H9 (cell line): ENCODE results near the gene TSPAN18. TPM values are rescaled to one million over a fixed set of nuclear protein-coding genes. Genes with fewer than 3 reads are reported as not detected.

ENCODE experiments used
- DNase-seq: peaks from one replicate; pipeline ENCODE4 v3.0.0-alpha.2; 2017
- H2AFZ ChIP-seq: one replicate; pipeline ENCODE4 v1.6.1; 2013; ENCODE audit warnings: mild to moderate bottlenecking, low read length, control low read depth, moderate library complexity
- H2AK5ac ChIP-seq: 2 replicates; pipeline ENCODE4 v1.6.1; 2013; ENCODE audit warnings: low read length, control low read depth, mixed read lengths; ENCODE audit not compliant: insufficient read length
- H2BK120ac ChIP-seq: one replicate; pipeline ENCODE4 v1.6.1; 2013; ENCODE audit warnings: low read depth, mild to moderate bottlenecking, low read length, control low read depth, inconsistent platforms; ENCODE audit not compliant: poor library complexity, severe bottlenecking
- H2BK12ac ChIP-seq: 2 replicates; pipeline ENCODE4 v1.6.1; 2013; ENCODE audit warnings: low read length, control low read depth, mixed read lengths, low read depth; ENCODE audit not compliant: insufficient read length
- H2BK15ac ChIP-seq: 2 replicates; pipeline ENCODE4 v1.6.1; 2013; ENCODE audit warnings: low read depth, low read length, control low read depth
- H2BK20ac ChIP-seq: one replicate; pipeline ENCODE4 v1.6.1; 2013; ENCODE audit warnings: low read depth, mild to moderate bottlenecking, low read length, control low read depth, inconsistent platforms; ENCODE audit not compliant: poor library complexity, severe bottlenecking
- H2BK5ac ChIP-seq: 2 replicates; pipeline ENCODE4 v1.6.1; 2013; ENCODE audit warnings: low read length, control low read depth, mixed read lengths; ENCODE audit not compliant: insufficient read length
- H3K14ac ChIP-seq: 2 replicates; pipeline ENCODE4 v1.6.1; 2013; ENCODE audit warnings: low read length, control low read depth; ENCODE audit not compliant: insufficient read depth
- H3K18ac ChIP-seq: 2 replicates; pipeline ENCODE4 v1.6.1; 2013; ENCODE audit warnings: low read depth, mild to moderate bottlenecking, mixed read lengths, low read length, control low read depth; ENCODE audit not compliant: insufficient read length
- H3K23ac ChIP-seq: 2 replicates; pipeline ENCODE4 v1.6.1; 2013; ENCODE audit warnings: low read length, control low read depth, mixed read lengths, low read depth; ENCODE audit not compliant: insufficient read length
- H3K23me2 ChIP-seq: 2 replicates; pipeline ENCODE4 v1.6.1; 2013; ENCODE audit warnings: low read depth, mild to moderate bottlenecking, mixed read lengths, low read length, control low read depth; ENCODE audit not compliant: insufficient read length, poor library complexity, severe bottlenecking
- H3K27ac ChIP-seq: 2 replicates; pipeline ENCODE4 v1.5.1; 2013; ENCODE audit warnings: low read length, control low read depth, mixed read lengths, low read depth; ENCODE audit not compliant: insufficient read length
- H3K27me3 ChIP-seq: 2 replicates; pipeline ENCODE4 v1.6.1; 2013; ENCODE audit warnings: low read length, control low read depth, inconsistent platforms; ENCODE audit not compliant: insufficient read depth
- H3K4ac ChIP-seq: 2 replicates; pipeline ENCODE4 v1.6.1; 2013; ENCODE audit warnings: low read depth, mild to moderate bottlenecking, control low read depth, inconsistent platforms, low read length, moderate library complexity
- H3K4me1 ChIP-seq: 2 replicates; pipeline ENCODE4 v1.6.1; 2013; ENCODE audit warnings: low read length, control low read depth, inconsistent platforms; ENCODE audit not compliant: insufficient read depth
- H3K4me2 ChIP-seq: 2 replicates; pipeline ENCODE4 v1.6.1; 2013; ENCODE audit warnings: low read length, control low read depth, mixed read lengths; ENCODE audit not compliant: insufficient read length, insufficient read depth
- H3K56ac ChIP-seq: 2 replicates; pipeline ENCODE4 v1.6.1; 2013; ENCODE audit warnings: low read depth, mild to moderate bottlenecking, mixed read lengths, low read length, control low read depth; ENCODE audit not compliant: insufficient read length
- H3K79me1 ChIP-seq: 2 replicates; pipeline ENCODE4 v1.6.1; 2013; ENCODE audit warnings: low read depth, mild to moderate bottlenecking, moderate library complexity, low read length, control low read depth, inconsistent platforms; ENCODE audit not compliant: insufficient read depth, poor library complexity, severe bottlenecking
- H3K79me2 ChIP-seq: 2 replicates; pipeline ENCODE4 v1.6.1; 2013; ENCODE audit warnings: low read length, control low read depth, inconsistent platforms; ENCODE audit not compliant: insufficient read depth
- H3K9ac ChIP-seq: 2 replicates; pipeline ENCODE4 v1.6.1; 2013; ENCODE audit warnings: low read length, control low read depth, mixed read lengths; ENCODE audit not compliant: insufficient read length; ENCODE audit errors: extremely low read depth
- H3K9me3 ChIP-seq: one replicate; pipeline ENCODE4 v1.6.1; 2013; ENCODE audit warnings: low read depth, low read length, inconsistent platforms; ENCODE audit not compliant: control insufficient read depth
- H3T11ph ChIP-seq: one replicate; pipeline ENCODE4 v1.6.1; 2013; ENCODE audit warnings: mild to moderate bottlenecking, low read length, control low read depth, inconsistent platforms
- H4K20me1 ChIP-seq: one replicate; pipeline ENCODE4 v1.6.1; 2013; ENCODE audit not compliant: control insufficient read depth, insufficient read length, insufficient read depth
- H4K5ac ChIP-seq: 2 replicates; pipeline ENCODE4 v1.6.1; 2013; ENCODE audit warnings: low read depth, mild to moderate bottlenecking, mixed read lengths, low read length, control low read depth; ENCODE audit not compliant: insufficient read length
- H4K8ac ChIP-seq: replicated peaks from 2 replicates; pipeline ENCODE4 v1.6.1; 2013; ENCODE audit warnings: low read length, control low read depth, mixed read lengths, low read depth; ENCODE audit not compliant: insufficient read length
- H4K91ac ChIP-seq: 2 replicates; pipeline ENCODE4 v1.6.1; 2013; ENCODE audit warnings: low read depth, mild to moderate bottlenecking, moderate library complexity, mixed read lengths, low read length, control low read depth; ENCODE audit not compliant: insufficient read length
- H3K27ac Mint-ChIP-seq, 3 experiments: 2 replicates in 2 of 3; 3 replicates in 1 of 3; pipeline ENCODE4 v1.8.0; 2020 to 2021; ENCODE audit warnings: mixed read lengths in 3 of 3, mild to moderate bottlenecking in 1 of 3, moderate library complexity in 1 of 3
- H3K27me3 Mint-ChIP-seq: 2 replicates; pipeline ENCODE4 v1.8.0; 2021; ENCODE audit warnings: low read depth, mild to moderate bottlenecking, moderate library complexity, mixed read lengths
- H3K36me3 Mint-ChIP-seq, 3 experiments: 2 replicates in 2 of 3; 3 replicates in 1 of 3; pipeline ENCODE4 v1.8.0; 2020 to 2021; ENCODE audit warnings: low read depth in 3 of 3, mixed read lengths in 3 of 3; ENCODE audit not compliant: insufficient read depth in 1 of 3
- H3K4me1 Mint-ChIP-seq, 2 experiments: 2 replicates each; pipeline ENCODE4 v1.8.0; 2020; ENCODE audit warnings: mixed read lengths in 2 of 2
- H3K4me3 Mint-ChIP-seq, 2 experiments: 2 replicates in 1 of 2; 3 replicates in 1 of 2; pipeline ENCODE4 v1.8.0; 2020 to 2021; ENCODE audit warnings: mild to moderate bottlenecking in 2 of 2, mixed read lengths in 2 of 2, moderate library complexity in 1 of 2
- H3K9me3 Mint-ChIP-seq, 2 experiments: 2 replicates in 1 of 2; 3 replicates in 1 of 2; pipeline ENCODE4 v1.8.0; 2020; ENCODE audit warnings: mild to moderate bottlenecking in 2 of 2, mixed read lengths in 2 of 2, moderate library complexity in 1 of 2
- WGBS: extraction: QIAGEN DNeasy Blood & Tissue Kit; methylation state at CpG from one replicate; pipeline ENCODE4 v1.1.7; 2013; ENCODE audit warnings: missing lambda C conversion rate, low lambda C conversion rate, mixed read lengths; ENCODE audit not compliant: insufficient read length; ENCODE audit errors: extremely low coverage; 5-methylcytosine and 5-hydroxymethylcytosine counted together
- total RNA-seq: library from RNA; stranded (reverse); gene quantifications from 2 replicates; pipeline ENCODE4 v1.2.1, GENCODE V29; 2021
- TF ChIP-seq, protein P1 (sequence below): fragments of 200-600 bp; sonication (generic); conservative IDR thresholded peaks from 3 replicates; pipeline ENCODE4 v1.8.0; 2021; ENCODE audit warnings: antibody characterized with exemption, mild to moderate bottlenecking

The TSPAN18 gene
- total RNA-seq, 1 experiment from 2014 or later = 25.3 TPM

DNA sequence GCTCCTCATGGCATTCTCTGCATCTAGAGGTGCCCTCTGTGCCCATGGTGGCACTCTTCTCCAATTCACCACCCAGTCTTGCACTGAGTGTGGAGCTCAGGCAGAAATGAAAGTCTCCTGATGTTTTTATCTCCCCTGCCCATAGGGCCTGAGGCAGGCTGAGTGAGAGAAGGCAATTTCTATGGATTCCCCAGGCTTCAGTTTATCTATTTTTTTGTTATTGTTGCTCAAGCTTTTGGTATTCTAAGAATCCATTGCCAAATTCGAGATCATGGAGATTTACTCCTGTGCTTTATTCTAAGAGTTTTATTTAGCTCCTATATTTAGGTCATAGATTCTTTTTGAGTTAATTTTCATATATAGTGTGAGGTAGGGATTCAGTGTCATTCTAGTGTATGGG lies 40.7 kb downstream of the TSPAN18 start:
- Histone ChIP-seq H3K4me1 (peaks cover 2% of the 10 kb centered on the region; the same call in 1 of the 2 replicates), H4K20me1 (no peaks in the 10 kb centered on the region), H2AFZ (no peak overlapping the region), H3K9ac (no peak overlapping the region), H4K91ac (no peak overlapping the region), H2BK120ac (no peak overlapping the region), H2BK12ac (no peak overlapping the region), H3K79me1 (no peaks in the 10 kb centered on the region), H4K5ac (no peak overlapping the region), H2BK15ac (no peak overlapping the region), H3K23me2 (no peaks in the 10 kb centered on the region), H4K8ac (no peak overlapping the region), H2BK5ac (no peak overlapping the region), H3K56ac (no peak overlapping the region), H3K4ac (no peak overlapping the region), H3K14ac (no peak overlapping the region), H3K23ac (no peak overlapping the region), H3T11ph (no peak overlapping the region), H2AK5ac (no peak overlapping the region), H3K27me3 (no peaks in the 10 kb centered on the region), H3K9me3 (no peaks in the 10 kb centered on the region), H3K79me2 (no peaks in the 10 kb centered on the region), H3K27ac (no peak overlapping the region), H3K4me2 (no peak overlapping the region), H2BK20ac (no peak overlapping the region), H3K18ac (no peak overlapping the region)
- peaks cover 9 to 14% of the 10 kb centered on the region in 2 experiments; a peak in 4 of 5 replicates for H3K9me3 Mint-ChIP-seq
- TF ChIP-seq, protein P1, sequence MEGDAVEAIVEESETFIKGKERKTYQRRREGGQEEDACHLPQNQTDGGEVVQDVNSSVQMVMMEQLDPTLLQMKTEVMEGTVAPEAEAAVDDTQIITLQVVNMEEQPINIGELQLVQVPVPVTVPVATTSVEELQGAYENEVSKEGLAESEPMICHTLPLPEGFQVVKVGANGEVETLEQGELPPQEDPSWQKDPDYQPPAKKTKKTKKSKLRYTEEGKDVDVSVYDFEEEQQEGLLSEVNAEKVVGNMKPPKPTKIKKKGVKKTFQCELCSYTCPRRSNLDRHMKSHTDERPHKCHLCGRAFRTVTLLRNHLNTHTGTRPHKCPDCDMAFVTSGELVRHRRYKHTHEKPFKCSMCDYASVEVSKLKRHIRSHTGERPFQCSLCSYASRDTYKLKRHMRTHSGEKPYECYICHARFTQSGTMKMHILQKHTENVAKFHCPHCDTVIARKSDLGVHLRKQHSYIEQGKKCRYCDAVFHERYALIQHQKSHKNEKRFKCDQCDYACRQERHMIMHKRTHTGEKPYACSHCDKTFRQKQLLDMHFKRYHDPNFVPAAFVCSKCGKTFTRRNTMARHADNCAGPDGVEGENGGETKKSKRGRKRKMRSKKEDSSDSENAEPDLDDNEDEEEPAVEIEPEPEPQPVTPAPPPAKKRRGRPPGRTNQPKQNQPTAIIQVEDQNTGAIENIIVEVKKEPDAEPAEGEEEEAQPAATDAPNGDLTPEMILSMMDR = no peak
- H3K36me3 Mint-ChIP-seq = peaks cover 9 to 21% (median 20%) of the 10 kb centered on the region in 3 experiments
- H3K4me3 Mint-ChIP-seq = no peak overlapping the region
- DNase-seq = no peak
- no CpG with 5 or more reads among the region's 1 CpG for WGBS
- peaks cover 33% of the 10 kb centered on the region for H3K27me3 Mint-ChIP-seq
- H3K4me1 Mint-ChIP-seq = peaks cover 27 to 31% of the 10 kb centered on the region in 2 experiments
- H3K27ac Mint-ChIP-seq = no peak overlapping the region
